HG02852 (cell line): ENCODE results near the gene PTPN22.

ENCODE experiments used
- ATAC-seq: cut with Tn5 transposase; IDR thresholded peaks from one replicate; pipeline ENCODE4 v1.9.1; 2021; ENCODE audit warnings: mild to moderate bottlenecking, moderate library complexity; ENCODE audit not compliant: unreplicated experiment

PTPN22 gene

GRCh38 chr1:113765306-113766230 is 105.9 kb downstream of the PTPN22 start:
- no peak for ATAC-seq
